K562 (cell line): ENCODE results near the gene ALOX5. TPM values are rescaled to one million over a fixed set of nuclear protein-coding genes. Genes with fewer than 3 reads are reported as not detected.

ENCODE experiments used
- ATAC-seq: fragments of 200-7000 bp; cut with Tn5 transposase; 3 replicates; pipeline ENCODE4 v1.9.1; 2020; ENCODE audit warnings: moderate library complexity
- BruUV-seq: library from RNA; stranded (reverse); fragments of 400-500 nt; replicated peaks from 2 replicates; lab custom pipeline; 2021; lab: Mats Ljungman, UMichigan
- CTCF ChIA-PET: fragments of 300-600 bp; formaldehyde crosslinking; extraction: SDS; loops from one replicate; lab custom pipeline; 2021; ENCODE audit warnings: low intra/inter-chr PET ratio; lab: Yijun Ruan, JAX
- POLR2A ChIA-PET: fragments of 300-600, 350-650 bp; sonication (Branson Sonifier 250); formaldehyde crosslinking; extraction: SDS; loops from one replicate; lab custom pipeline; 2021; ENCODE audit warnings: antibody characterized with exemption, inconsistent platforms; lab: Yijun Ruan, JAX
- DNase-seq, 4 experiments: peaks; one replicate each; pipeline versions ENCODE4 v3.0.0 to v3.0.0-alpha.2; 2011 to 2018; ENCODE audit warnings: low spot score in 3 of 4, mixed read lengths in 3 of 4; ENCODE audit errors: extremely low read depth in 1 of 4
- FAIRE-seq: peaks from 2 replicates; lab custom pipeline; 2011; peaks lifted over from hg19 to GRCh38; lab: Jason Lieb, UNC
- H2AFZ ChIP-seq: 2 replicates; pipeline ENCODE4 v1.6.0; 2011; ENCODE audit warnings: low read depth, low read length, control low read depth, inconsistent platforms
- H3K27ac ChIP-seq: fragments of 200-600 bp; 3 replicates; pipeline ENCODE4 v1.8.0; 2011; ENCODE audit warnings: low read depth, mild to moderate bottlenecking, control low read depth, inconsistent platforms, low read length, moderate library complexity, mixed read lengths; ENCODE audit errors: extremely low read depth
- H3K27me3 ChIP-seq, 2 experiments: fragments of 300-600 bp in 1 of 2; 2 replicates in 1 of 2; 3 replicates in 1 of 2; pipeline versions ENCODE4 v1.6.0 to v1.8.0; 2011; ENCODE audit warnings: inconsistent platforms in 2 of 2, low read length in 2 of 2, mild to moderate bottlenecking in 1 of 2, mixed read lengths in 1 of 2, moderate library complexity in 1 of 2; ENCODE audit not compliant: control insufficient read depth in 2 of 2, insufficient read depth in 2 of 2
- H3K36me3 ChIP-seq: fragments of 300-600 bp; 3 replicates; pipeline ENCODE4 v1.8.0; 2011; ENCODE audit warnings: mild to moderate bottlenecking, low read length, inconsistent platforms; ENCODE audit not compliant: control insufficient read depth, insufficient read depth
- H3K4me1 ChIP-seq, 2 experiments: fragments of 200-600 bp in 1 of 2; replicated peaks in 1 of 2; 2 replicates in 1 of 2; 3 replicates in 1 of 2; pipeline versions ENCODE4 v1.5.1 to v1.8.0; 2011; ENCODE audit warnings: inconsistent platforms in 2 of 2, low read length in 2 of 2, mild to moderate bottlenecking in 1 of 2, mixed read lengths in 1 of 2, moderate library complexity in 1 of 2; ENCODE audit not compliant: control insufficient read depth in 2 of 2, insufficient read depth in 2 of 2
- H3K4me2 ChIP-seq: 2 replicates; pipeline ENCODE4 v1.6.1; 2011; ENCODE audit warnings: low read length, control low read depth, inconsistent platforms, mixed read lengths; ENCODE audit not compliant: insufficient read depth
- H3K4me3 ChIP-seq: fragments of 200-600 bp; sonication (generic), shearing (Covaris generic); 2 replicates; pipeline ENCODE4 v1.5.1; 2016; ENCODE audit warnings: control low read depth, inconsistent platforms
- H3K79me2 ChIP-seq: fragments of 200-600 bp; 3 replicates; pipeline ENCODE4 v1.8.0; 2011; ENCODE audit warnings: low read length, inconsistent platforms; ENCODE audit not compliant: control insufficient read depth, insufficient read depth
- H3K9ac ChIP-seq, 2 experiments: 2 replicates each; pipeline versions ENCODE4 v1.6.0 to v1.6.1; 2011; ENCODE audit warnings: low read depth in 2 of 2, low read length in 2 of 2, control low read depth in 1 of 2, inconsistent platforms in 1 of 2, mild to moderate bottlenecking in 1 of 2, mixed read lengths in 1 of 2; ENCODE audit not compliant: insufficient read depth in 1 of 2
- H3K9me1 ChIP-seq: one replicate; pipeline ENCODE4 v1.6.0; 2011; ENCODE audit warnings: inconsistent platforms, mild to moderate bottlenecking, low read length, moderate library complexity; ENCODE audit not compliant: control insufficient read depth, insufficient read depth
- H3K9me3 ChIP-seq: replicated peaks from 2 replicates; pipeline ENCODE4 v1.5.1; 2011; ENCODE audit warnings: low read depth, low read length, inconsistent platforms; ENCODE audit not compliant: control insufficient read depth, insufficient read depth
- H4K20me1 ChIP-seq: replicated peaks from 2 replicates; pipeline ENCODE4 v1.6.1; 2011; ENCODE audit warnings: low read length, inconsistent platforms, mixed read lengths; ENCODE audit not compliant: control insufficient read depth, insufficient read depth
- ARHGAP35 ChIP-seq: fragments of 450-650 bp; IDR thresholded peaks from 2 replicates; pipeline ENCODE4 v1.6.1; 2018; ENCODE audit not compliant: partially characterized antibody
- CBFB ChIP-seq: sonication (generic); formaldehyde crosslinking; IDR thresholded peaks from 2 replicates; pipeline ENCODE4 v1.4.0; 2020; ENCODE audit warnings: mild to moderate bottlenecking, missing genetic modification reagents
- DLX4 ChIP-seq: fragments of 250-450 bp; sonication (Bioruptor Pico); IDR thresholded peaks from 2 replicates; pipeline ENCODE4 v1.6.1; 2021; ENCODE audit warnings: mild to moderate bottlenecking
- JUNB ChIP-seq: fragments of 450-650 bp; formaldehyde crosslinking; conservative IDR thresholded peaks from 2 replicates; pipeline ENCODE4 v1.4.0; 2020; ENCODE audit warnings: mild to moderate bottlenecking
- KLF6 ChIP-seq: fragments of 250-450 bp; sonication (Bioruptor Pico); IDR thresholded peaks from 2 replicates; pipeline ENCODE4 v1.4.0; 2020; ENCODE audit warnings: mild to moderate bottlenecking, moderate library complexity, borderline replicate concordance
- LARP7 ChIP-seq: fragments of 450-650 bp; IDR thresholded peaks from 2 replicates; pipeline ENCODE4 v1.6.1; 2016
- MITF ChIP-seq: IDR thresholded peaks from 2 replicates; pipeline ENCODE4 v1.6.1; 2014; ENCODE audit warnings: antibody characterized with exemption
- RREB1 ChIP-seq: fragments of 250-450 bp; sonication (Bioruptor Pico); IDR thresholded peaks from 2 replicates; pipeline ENCODE4 v1.4.0; 2020
- ZBTB49 ChIP-seq: sonication (generic); formaldehyde crosslinking; IDR thresholded peaks from 2 replicates; pipeline ENCODE4 v1.8.0; 2022; ENCODE audit warnings: missing genetic modification reagents, mild to moderate bottlenecking, borderline replicate concordance
- ZNF408 ChIP-seq: fragments of 250-450 bp; sonication (Bioruptor Pico); IDR thresholded peaks from 2 replicates; pipeline ENCODE4 v1.4.0; 2020; ENCODE audit warnings: low read depth, mild to moderate bottlenecking, moderate library complexity
- ZNF584 ChIP-seq: fragments of 200-800 bp; sonication (Bioruptor generic); IDR thresholded peaks from 2 replicates; pipeline ENCODE4 v1.6.1; 2016; ENCODE audit warnings: low read depth, mild to moderate bottlenecking, missing genetic modification characterization, missing compliant biosample characterization
- ZNF77 ChIP-seq: fragments of 250-450 bp; sonication (Bioruptor Pico); IDR thresholded peaks from 2 replicates; pipeline ENCODE4 v1.5.0; 2020
- WGBS: fragments of 100-300 bp; shearing (Covaris generic); methylation state at CpG from one replicate; pipeline ENCODE4 v1.1.6; 2016; ENCODE audit warnings: low coverage, mixed read lengths; ENCODE audit not compliant: insufficient coverage; ENCODE audit errors: missing lambda C conversion rate; 5-methylcytosine and 5-hydroxymethylcytosine counted together
- in situ Hi-C: fragments of 300-500 bp; cut with MboI; formaldehyde crosslinking; loops from 4 replicates; pipeline ENCODE4 v1.15.0; 2018; ENCODE audit warnings: inconsistent platforms, mixed read lengths
- intact Hi-C: fragments of 100-400 bp; cut with micrococcal nuclease; formaldehyde crosslinking; loops from 2 replicates; pipeline ENCODE4 v1.14.2; 2022
- polyA plus RNA-seq, 8 experiments: library from polyadenylated mRNA; depleted of rRNA in 4 of 8; stranded (reverse) in 5 of 8; unstranded in 3 of 8; fragments of >200 nt; fragmentation: Nextera tagmentation in 2 of 8; fragmentation: Illumina TruSeq in 1 of 8; extraction: Ambion mirVana in 2 of 8; extraction: Trizol in 1 of 8; gene quantifications; 2 replicates each; pipeline versions ENCODE4 v1.2.1 to v1.2.3, GENCODE V29; 2011 to 2014; ENCODE audit warnings: inconsistent platforms in 1 of 8, missing spikeins in 1 of 8
- total RNA-seq, 7 experiments: library from RNA; depleted of rRNA in 6 of 7; stranded (reverse); fragments of >200 nt in 6 of 7; fragmentation: Illumina TruSeq in 2 of 7; extraction: Trizol in 2 of 7; gene quantifications; 2 replicates each; pipeline versions ENCODE4 v1.2.1 to v1.2.3, GENCODE V29; 2011 to 2021; ENCODE audit warnings: low replicate concordance in 1 of 7

Gene ALOX5
- total and polyA plus RNA-seq, 9 of the 15 experiments (the other 6 are each of a cell fraction or from before 2014, with no cell fraction given) = 0.10 to 2.4 (median 1.4) TPM

GRCh38 chr10:45382591-45382990, 8.6 kb downstream of the ALOX5 start:
- FAIRE-seq (no peak), DNase-seq (peak in 1 of 4 experiments; percentile 7), ATAC-seq (no peak)
- ChIA-PET CTCF (no interaction called here), POLR2A (interaction anchor here (0.7 to 1.4 kb wide), 3 partner anchors 8 to 364 kb away, joined by 3 to 7 read pairs (median 6); no protein-coding TSS in a partner anchor)
- in situ Hi-C loops (no loop called here), intact Hi-C loops (no loop called here)
- H3K4me3 ChIP-seq = no peak overlapping the region
- H3K27ac ChIP-seq = no peak overlapping the region
- no peak overlapping the region for H2AFZ ChIP-seq
- no peak overlapping the region for H3K4me2 ChIP-seq
- H4K20me1 ChIP-seq = no peaks in the 10 kb centered on the region
- peaks cover 7 to 36% of the 10 kb centered on the region in 2 experiments; a peak in 3 of 5 replicates for H3K27me3 ChIP-seq
- H3K36me3 ChIP-seq = no peaks in the 10 kb centered on the region
- WGBS = 34% methylated on average over 15 of the region's 17 CpGs
- no peaks in the 10 kb centered on the region for H3K79me2 ChIP-seq
- peak overlapping the region in 1 of 2 experiments; percentile 15; a peak in 1 of 4 replicates for H3K9ac ChIP-seq
- H3K4me1 ChIP-seq = peaks cover 8 to 22% of the 10 kb centered on the region in 2 experiments; a peak in 4 of 5 replicates
- no TSS peak for BruUV-seq
- H3K9me1 ChIP-seq = no peaks in the 10 kb centered on the region
- H3K9me3 ChIP-seq = no peaks in the 10 kb centered on the region
- TF ChIP-seq RREB1 (CRISPR knock-in tag) (no peak), DLX4 (CRISPR knock-in tag) (no peak), KLF6 (CRISPR knock-in tag) (no peak), ZNF408 (no peak), ARHGAP35 (no peak), JUNB (CRISPR knock-in tag) (no peak), ZNF584 (CRISPR knock-in tag) (no peak), CBFB (CRISPR knock-in tag) (no peak), ZNF77 (no peak), LARP7 (no peak), MITF (no peak), ZBTB49 (CRISPR knock-in tag) (no peak)
